Epithelial cell of proximal tubule (primary cell): ENCODE measurements around the gene LILRB5. TPM values are rescaled to one million over a fixed set of nuclear protein-coding genes. Genes with fewer than 3 reads are reported as not detected.
"Not testable (repeated sequence)": the region's sequence is repeated elsewhere in the genome, so short reads cannot be mapped to it uniquely, and the experiment has no call there.

ENCODE experiments used
- DNase-seq: peaks from one replicate; pipeline ENCODE4 v3.0.0-alpha.2; 2011; ENCODE audit warnings: low read depth
- H3K4me3 ChIP-seq: 2 replicates; pipeline ENCODE4 v1.5.1; 2011; ENCODE audit warnings: low read depth, mild to moderate bottlenecking, low read length
- CTCF ChIP-seq: conservative IDR thresholded peaks from 2 replicates; pipeline ENCODE4 v1.5.1; 2012; ENCODE audit warnings: low read depth, mild to moderate bottlenecking, low read length
- total RNA-seq: library from RNA; depleted of rRNA; stranded (reverse); fragments of >200 nt; gene quantifications from 2 replicates; pipeline ENCODE4 v1.2.3, GENCODE V29; 2015

LILRB5 gene
- total RNA-seq, 1 donor from 2014 or later = not detected

DNA sequence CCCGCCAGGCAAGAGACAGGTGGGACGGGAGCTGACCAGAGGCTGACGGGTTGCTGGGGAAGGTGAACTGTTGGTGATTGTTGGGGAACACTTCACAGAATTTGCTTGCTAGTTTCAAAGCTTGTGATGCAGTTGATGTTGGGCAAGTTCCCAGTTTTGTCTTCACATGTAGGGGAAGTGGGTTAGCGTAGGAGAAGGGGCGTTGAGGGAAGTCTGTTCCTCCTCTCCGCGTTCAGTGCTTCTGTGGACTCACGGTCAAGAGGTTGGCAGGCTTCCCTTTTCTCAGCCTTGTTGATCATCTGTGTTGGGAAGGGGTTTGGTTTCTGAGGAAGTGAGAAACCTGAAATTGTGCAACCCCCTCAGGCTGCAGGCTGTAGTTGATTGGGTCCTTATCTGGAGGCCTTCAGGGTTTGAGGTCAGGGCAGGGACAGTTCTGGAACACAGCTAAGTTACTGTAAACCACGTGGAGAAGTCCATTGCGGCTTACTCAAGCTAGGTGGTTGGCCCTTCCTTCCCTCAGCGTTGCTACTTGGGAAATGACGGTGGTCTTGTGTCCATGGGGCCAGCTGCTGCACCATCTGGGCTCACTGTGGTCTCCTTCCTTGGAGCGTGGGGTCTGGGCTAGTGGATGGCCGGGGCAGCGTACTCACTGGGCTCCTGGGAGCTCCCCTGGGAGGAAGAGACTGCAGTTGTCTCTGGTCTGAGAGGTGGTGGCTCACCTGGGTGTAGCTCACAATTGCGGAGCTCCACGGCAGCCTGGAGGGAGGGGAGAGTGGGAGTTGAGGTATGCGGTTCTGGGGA is 48.9 kb downstream of the LILRB5 start:
- H3K4me3 ChIP-seq = no peak overlapping the region
- DNase-seq = no peak
- TF ChIP-seq CTCF = no peak

GRCh38 chr19:54207676-54207982 is 49.4 kb downstream of the LILRB5 start:
- TF ChIP-seq CTCF = no peak

GRCh38 chr19:54207193-54207592 is 49.9 kb downstream of the LILRB5 start:
- not testable (repeated sequence) for DNase-seq, H3K4me3 ChIP-seq

More at GRCh38 chr19:54207676-54207982, 49.4 kb downstream of the LILRB5 start:
- H3K4me3 ChIP-seq = no peak overlapping the region
- DNase-seq = no peak

GRCh38 chr19:54206831-54207177 is 50.3 kb downstream of the LILRB5 start:
- TF ChIP-seq CTCF = no peak
- no peak for DNase-seq
- no peak overlapping the region for H3K4me3 ChIP-seq

DNA sequence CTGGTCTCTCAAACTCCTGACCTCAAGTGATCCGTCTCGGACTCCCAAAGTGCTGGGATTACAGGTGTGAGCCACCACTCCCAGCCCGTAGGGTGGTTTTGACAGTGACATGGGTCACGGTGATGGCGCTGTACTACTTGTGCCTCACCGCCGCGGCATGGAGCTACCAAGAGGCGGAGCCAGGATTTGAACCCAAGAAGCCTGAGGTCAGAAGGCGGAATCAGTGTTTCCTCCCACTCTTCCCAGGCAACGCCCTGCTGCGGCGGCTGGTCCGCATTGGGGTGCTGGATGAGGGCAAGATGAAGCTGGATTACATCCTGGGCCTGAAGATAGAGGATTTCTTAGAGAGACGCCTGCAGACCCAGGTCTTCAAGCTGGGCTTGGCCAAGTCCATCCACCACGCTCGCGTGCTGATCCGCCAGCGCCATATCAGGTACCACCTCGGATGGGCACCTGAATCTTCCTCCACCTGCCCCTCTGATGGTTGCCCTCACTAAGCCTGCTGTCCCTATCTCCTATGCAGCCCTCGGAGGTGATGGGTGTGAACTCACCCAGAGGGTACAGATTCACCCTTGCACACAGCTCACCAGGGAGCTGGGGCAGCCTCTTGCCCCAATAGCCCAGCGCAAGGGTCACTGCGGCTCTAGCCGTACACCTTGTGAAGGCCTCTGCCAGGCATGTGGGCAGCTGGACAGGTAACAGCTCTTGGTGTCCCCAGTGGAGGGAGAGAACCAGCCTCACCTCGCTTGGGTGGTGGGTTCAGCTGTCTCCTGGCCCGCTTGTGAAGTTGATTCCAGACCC is 50.8 kb downstream of the LILRB5 start:
- DNase-seq = no peak
- no peak overlapping the region for H3K4me3 ChIP-seq
- no peak for TF ChIP-seq CTCF

- H3K4me3 ChIP-seq = no peak overlapping the region
- DNase-seq = no peak
- no peak for TF ChIP-seq CTCF
Observed at GRCh38 chr19:54204767-54205468, 52.2 kb downstream of the LILRB5 start.

- TF ChIP-seq CTCF = no peak
- DNase-seq = no peak
- peak overlapping the region; percentile 79 for H3K4me3 ChIP-seq
Observed at GRCh38 chr19:54203151-54203611, 53.9 kb downstream of the LILRB5 start.
